ENCODE data around the gene GPC3. TPM values are rescaled to one million over a fixed set of nuclear protein-coding genes. Genes with fewer than 3 reads are reported as not detected.

The GPC3 gene
- total RNA-seq, 4 donors from 2014 or later, result 4.9 to 10.9 (median 9.2) TPM

GRCh38 chrX:133916984-133917722 is 68.2 kb downstream of the GPC3 start:
- no peaks in the 10 kb centered on the region for H3K36me3 ChIP-seq
- TF ChIP-seq EP300 (IDR thresholded peaks at IDR 0.05), result no peak
- no peak for TF ChIP-seq POLR2AphosphoS5 (IDR thresholded peaks at IDR 0.05)
- TF ChIP-seq CTCF (IDR thresholded peaks at IDR 0.05), result no peak
- no peak for TF ChIP-seq POLR2A (IDR thresholded peaks at IDR 0.05)
- no peak for DNase-seq (ENCODE audit: low spot score in 2 of 2)
- no peaks in the 10 kb centered on the region for H3K9me3 ChIP-seq
- H3K4me1 ChIP-seq, result no peaks in the 10 kb centered on the region
- H3K27me3 ChIP-seq, result no peaks in the 10 kb centered on the region
- WGBS, result 74% methylated on average over 2 of the region's 2 CpGs
- no peak overlapping the region for H3K4me3 ChIP-seq
- H3K27ac ChIP-seq, result no peak overlapping the region

- H3K9me3 ChIP-seq, result no peaks in the 10 kb centered on the region
- H3K36me3 ChIP-seq, result no peaks in the 10 kb centered on the region
- no peak overlapping the region for H3K4me3 ChIP-seq
- no peaks in the 10 kb centered on the region for H3K27me3 ChIP-seq
- 77% methylated on average over 2 of the region's 2 CpGs for WGBS
- DNase-seq (ENCODE audit: low spot score in 2 of 2), result no peak
- H3K4me1 ChIP-seq, result no peaks in the 10 kb centered on the region
- H3K27ac ChIP-seq, result no peak overlapping the region
- TF ChIP-seq CTCF (IDR thresholded peaks at IDR 0.05), result no peak
- no peak for TF ChIP-seq POLR2AphosphoS5 (IDR thresholded peaks at IDR 0.05)
Measured at GRCh38 chrX:133913658-133914388, 71.6 kb downstream of the GPC3 start.

GRCh38 chrX:133913009-133913408 is 72.4 kb downstream of the GPC3 start:
- WGBS, result 65% methylated on average over 1 of the region's 1 CpG
- Histone ChIP-seq H3K36me3 (no peaks in the 10 kb centered on the region), H3K4me3 (no peak overlapping the region), H3K9me3 (no peaks in the 10 kb centered on the region), H3K27me3 (no peaks in the 10 kb centered on the region), H3K27ac (no peak overlapping the region), H3K4me1 (no peaks in the 10 kb centered on the region)
- no peak for TF ChIP-seq POLR2AphosphoS5 (IDR thresholded peaks at IDR 0.05)
- TF ChIP-seq EP300 (IDR thresholded peaks at IDR 0.05), result no peak
- no peak for TF ChIP-seq POLR2A (IDR thresholded peaks at IDR 0.05)
- no peak for TF ChIP-seq CTCF (IDR thresholded peaks at IDR 0.05)
- DNase-seq (ENCODE audit: low spot score in 2 of 2), result no peak

GRCh38 chrX:133911825-133912495 is 73.4 kb downstream of the GPC3 start:
- Histone ChIP-seq H3K36me3 (no peaks in the 10 kb centered on the region), H3K27me3 (no peaks in the 10 kb centered on the region), H3K4me1 (no peaks in the 10 kb centered on the region), H3K9me3 (no peaks in the 10 kb centered on the region), H3K4me3 (no peak overlapping the region), H3K27ac (no peak overlapping the region)
- TF ChIP-seq POLR2AphosphoS5 (IDR thresholded peaks at IDR 0.05), result no peak
- TF ChIP-seq EP300 (IDR thresholded peaks at IDR 0.05), result no peak
- no peak for TF ChIP-seq POLR2A (IDR thresholded peaks at IDR 0.05)
- TF ChIP-seq CTCF (IDR thresholded peaks at IDR 0.05), result no peak
- WGBS, result 61% methylated on average over 4 of the region's 4 CpGs
- DNase-seq (ENCODE audit: low spot score in 2 of 2), result no peak

GRCh38 chrX:133910539-133910938 is 74.9 kb downstream of the GPC3 start:
- Histone ChIP-seq H3K36me3 (no peaks in the 10 kb centered on the region), H3K9me3 (no peaks in the 10 kb centered on the region), H3K4me3 (no peak overlapping the region), H3K4me1 (no peaks in the 10 kb centered on the region), H3K27ac (no peak overlapping the region), H3K27me3 (no peaks in the 10 kb centered on the region)
- 70% methylated on average over 1 of the region's 1 CpG for WGBS
- no peak for DNase-seq (ENCODE audit: low spot score in 2 of 2)
- TF ChIP-seq CTCF (IDR thresholded peaks at IDR 0.05) (no peak), POLR2AphosphoS5 (IDR thresholded peaks at IDR 0.05) (no peak), EP300 (IDR thresholded peaks at IDR 0.05) (no peak), POLR2A (IDR thresholded peaks at IDR 0.05) (no peak)

Data from suprapubic skin (tissue), 4 donors.